NT2/D1 (cell line): ENCODE data around the gene YBX1.

Experiments
- DNase-seq: peaks from one replicate; pipeline ENCODE4 v3.0.0-alpha.2; 2011; ENCODE audit warnings: low read depth, low spot score
- H3K27me3 ChIP-seq: 2 replicates; pipeline ENCODE4 v1.6.0; 2011; ENCODE audit warnings: mild to moderate bottlenecking; ENCODE audit not compliant: insufficient read length, insufficient read depth
- H3K36me3 ChIP-seq: 2 replicates; pipeline ENCODE4 v1.6.1; 2011; ENCODE audit warnings: mild to moderate bottlenecking, low read length, mixed read lengths; ENCODE audit not compliant: insufficient read depth, insufficient read length
- H3K4me1 ChIP-seq: 2 replicates; pipeline ENCODE4 v1.5.1; 2011; ENCODE audit not compliant: insufficient read depth, insufficient read length
- H3K4me3 ChIP-seq: 2 replicates; pipeline ENCODE4 v1.5.1; 2011; ENCODE audit warnings: low read depth; ENCODE audit not compliant: insufficient read length
- H3K9ac ChIP-seq: 2 replicates; pipeline ENCODE4 v1.6.0; 2011; ENCODE audit warnings: low read depth; ENCODE audit not compliant: insufficient read length
- H3K9me3 ChIP-seq: 2 replicates; pipeline ENCODE4 v1.5.1; 2011; ENCODE audit warnings: mild to moderate bottlenecking, low read length; ENCODE audit not compliant: insufficient read depth
- SUZ12 ChIP-seq: IDR thresholded peaks from 2 replicates; pipeline ENCODE4 v1.6.1; 2011; ENCODE audit not compliant: insufficient read length, insufficient read depth; ENCODE audit errors: extremely low read depth
- YY1 ChIP-seq: IDR thresholded peaks from 2 replicates; pipeline ENCODE4 v1.6.1; 2011; ENCODE audit not compliant: insufficient read length, insufficient read depth
- ZNF274 ChIP-seq: IDR thresholded peaks from 2 replicates; pipeline ENCODE4 v1.6.1; 2011; ENCODE audit warnings: mild to moderate bottlenecking, low read depth, low read length

Gene YBX1

GRCh38 chr1:42753070-42753469 is 70.9 kb downstream of the YBX1 start:
- H3K4me3 ChIP-seq = no peak overlapping the region
- peaks cover 89% of the 10 kb centered on the region for H3K36me3 ChIP-seq
- no peak for TF ChIP-seq YY1
- TF ChIP-seq SUZ12 = no peak
- TF ChIP-seq ZNF274 = no peak
- H3K4me1 ChIP-seq = peaks cover 9% of the 10 kb centered on the region
- DNase-seq = no peak
- H3K27me3 ChIP-seq = no peaks in the 10 kb centered on the region
- peaks cover 15% of the 10 kb centered on the region; the same call in 1 of the 2 replicates for H3K9me3 ChIP-seq
- H3K9ac ChIP-seq = no peak overlapping the region
